K562 (cell line): ENCODE results near the gene GDF15. TPM values are rescaled to one million over a fixed set of nuclear protein-coding genes. Genes with fewer than 3 reads are reported as not detected.
A peak's percentile ranks its signal among the peaks of the same experiment; 100 is the strongest.

Experiments
- ATAC-seq: fragments of 200-7000 bp; cut with Tn5 transposase; 3 replicates; pipeline ENCODE4 v1.9.1; 2020; ENCODE audit warnings: moderate library complexity
- BruUV-seq: library from RNA; stranded (reverse); fragments of 400-500 nt; replicated peaks from 2 replicates; lab custom pipeline; 2021; lab: Mats Ljungman, UMichigan
- CTCF ChIA-PET: fragments of 300-600 bp; formaldehyde crosslinking; extraction: SDS; loops from one replicate; lab custom pipeline; 2021; ENCODE audit warnings: low intra/inter-chr PET ratio; lab: Yijun Ruan, JAX
- POLR2A ChIA-PET: fragments of 300-600, 350-650 bp; sonication (Branson Sonifier 250); formaldehyde crosslinking; extraction: SDS; loops from one replicate; lab custom pipeline; 2021; ENCODE audit warnings: antibody characterized with exemption, inconsistent platforms; lab: Yijun Ruan, JAX
- DNase-seq, 4 experiments: peaks; one replicate each; pipeline versions ENCODE4 v3.0.0 to v3.0.0-alpha.2; 2011 to 2018; ENCODE audit warnings: low spot score in 3 of 4, mixed read lengths in 3 of 4; ENCODE audit errors: extremely low read depth in 1 of 4
- FAIRE-seq: peaks from 2 replicates; lab custom pipeline; 2011; peaks lifted over from hg19 to GRCh38; lab: Jason Lieb, UNC
- H2AFZ ChIP-seq: 2 replicates; pipeline ENCODE4 v1.6.0; 2011; ENCODE audit warnings: low read depth, low read length, control low read depth, inconsistent platforms
- H3K27ac ChIP-seq: fragments of 200-600 bp; 3 replicates; pipeline ENCODE4 v1.8.0; 2011; ENCODE audit warnings: low read depth, mild to moderate bottlenecking, control low read depth, inconsistent platforms, low read length, moderate library complexity, mixed read lengths; ENCODE audit errors: extremely low read depth
- H3K27me3 ChIP-seq, 2 experiments: fragments of 300-600 bp in 1 of 2; 2 replicates in 1 of 2; 3 replicates in 1 of 2; pipeline versions ENCODE4 v1.6.0 to v1.8.0; 2011; ENCODE audit warnings: inconsistent platforms in 2 of 2, low read length in 2 of 2, mild to moderate bottlenecking in 1 of 2, mixed read lengths in 1 of 2, moderate library complexity in 1 of 2; ENCODE audit not compliant: control insufficient read depth in 2 of 2, insufficient read depth in 2 of 2
- H3K36me3 ChIP-seq: fragments of 300-600 bp; 3 replicates; pipeline ENCODE4 v1.8.0; 2011; ENCODE audit warnings: mild to moderate bottlenecking, low read length, inconsistent platforms; ENCODE audit not compliant: control insufficient read depth, insufficient read depth
- H3K4me1 ChIP-seq, 2 experiments: fragments of 200-600 bp in 1 of 2; replicated peaks in 1 of 2; 2 replicates in 1 of 2; 3 replicates in 1 of 2; pipeline versions ENCODE4 v1.5.1 to v1.8.0; 2011; ENCODE audit warnings: inconsistent platforms in 2 of 2, low read length in 2 of 2, mild to moderate bottlenecking in 1 of 2, mixed read lengths in 1 of 2, moderate library complexity in 1 of 2; ENCODE audit not compliant: control insufficient read depth in 2 of 2, insufficient read depth in 2 of 2
- H3K4me2 ChIP-seq: 2 replicates; pipeline ENCODE4 v1.6.1; 2011; ENCODE audit warnings: low read length, control low read depth, inconsistent platforms, mixed read lengths; ENCODE audit not compliant: insufficient read depth
- H3K4me3 ChIP-seq: fragments of 200-600 bp; sonication (generic), shearing (Covaris generic); 2 replicates; pipeline ENCODE4 v1.5.1; 2016; ENCODE audit warnings: control low read depth, inconsistent platforms
- H3K79me2 ChIP-seq: fragments of 200-600 bp; 3 replicates; pipeline ENCODE4 v1.8.0; 2011; ENCODE audit warnings: low read length, inconsistent platforms; ENCODE audit not compliant: control insufficient read depth, insufficient read depth
- H3K9ac ChIP-seq, 2 experiments: 2 replicates each; pipeline versions ENCODE4 v1.6.0 to v1.6.1; 2011; ENCODE audit warnings: low read depth in 2 of 2, low read length in 2 of 2, control low read depth in 1 of 2, inconsistent platforms in 1 of 2, mild to moderate bottlenecking in 1 of 2, mixed read lengths in 1 of 2; ENCODE audit not compliant: insufficient read depth in 1 of 2
- H3K9me1 ChIP-seq: one replicate; pipeline ENCODE4 v1.6.0; 2011; ENCODE audit warnings: inconsistent platforms, mild to moderate bottlenecking, low read length, moderate library complexity; ENCODE audit not compliant: control insufficient read depth, insufficient read depth
- H3K9me3 ChIP-seq: replicated peaks from 2 replicates; pipeline ENCODE4 v1.5.1; 2011; ENCODE audit warnings: low read depth, low read length, inconsistent platforms; ENCODE audit not compliant: control insufficient read depth, insufficient read depth
- H4K20me1 ChIP-seq: replicated peaks from 2 replicates; pipeline ENCODE4 v1.6.1; 2011; ENCODE audit warnings: low read length, inconsistent platforms, mixed read lengths; ENCODE audit not compliant: control insufficient read depth, insufficient read depth
- CHD4 ChIP-seq: fragments of 200-600 bp; sonication (generic); IDR thresholded peaks from 3 replicates; pipeline ENCODE4 v1.6.1; 2012; ENCODE audit warnings: low read depth, mild to moderate bottlenecking, mixed read lengths, low read length, inconsistent platforms; ENCODE audit not compliant: insufficient read depth, insufficient replicate concordance, poor library complexity, severe bottlenecking
- CREM ChIP-seq: IDR thresholded peaks from 2 replicates; pipeline ENCODE4 v1.6.1; 2014; ENCODE audit warnings: antibody characterized with exemption, low read depth
- E2F6 ChIP-seq, 2 experiments: IDR thresholded peaks; 2 replicates each; pipeline ENCODE4 v1.6.1; 2011; ENCODE audit warnings: borderline replicate concordance in 1 of 2, control low read depth in 1 of 2, low read depth in 1 of 2, low read length in 1 of 2, mild to moderate bottlenecking in 1 of 2, mixed read lengths in 1 of 2, moderate library complexity in 1 of 2; ENCODE audit not compliant: insufficient read depth in 1 of 2, insufficient read length in 1 of 2, poor library complexity in 1 of 2, severe bottlenecking in 1 of 2; ENCODE audit errors: extremely low read depth in 1 of 2
- ETS1 ChIP-seq: conservative IDR thresholded peaks from 2 replicates; pipeline ENCODE4 v1.6.1; 2011; ENCODE audit warnings: low read depth, mild to moderate bottlenecking, low read length; ENCODE audit not compliant: control insufficient read depth
- MYC ChIP-seq, 2 experiments: fragments of 250-450 bp in 1 of 2; sonication (Bioruptor Pico) in 1 of 2; IDR thresholded peaks; 2 replicates each; pipeline versions ENCODE4 v1.5.1 to v1.6.1; 2012 to 2021; ENCODE audit warnings: low read depth in 2 of 2, borderline replicate concordance in 1 of 2, improper control_type of control experiment in 1 of 2, low read length in 1 of 2, mild to moderate bottlenecking in 1 of 2, moderate library complexity in 1 of 2
- RBM25 ChIP-seq: fragments of 200-400 bp; formaldehyde crosslinking; IDR thresholded peaks from 2 replicates; pipeline ENCODE4 v1.6.1; 2018; ENCODE audit warnings: low read length, low read depth, moderate library complexity; ENCODE audit not compliant: severe bottlenecking
- SMARCA4 ChIP-seq: fragments of 450-650 bp; IDR thresholded peaks from 2 replicates; pipeline ENCODE4 v1.6.1; 2016
- SREBF1 ChIP-seq: fragments of 150-350 bp; IDR thresholded peaks from 2 replicates; pipeline ENCODE4 v1.6.1; 2014; ENCODE audit warnings: antibody characterized with exemption, low read depth, low read length, borderline replicate concordance
- TCF3 ChIP-seq: sonication (generic); formaldehyde crosslinking; IDR thresholded peaks from 2 replicates; pipeline ENCODE4 v1.4.0; 2020; ENCODE audit warnings: mild to moderate bottlenecking, missing genetic modification reagents
- ZNF316 ChIP-seq: fragments of 450-650 bp; IDR thresholded peaks from 2 replicates; pipeline ENCODE4 v1.6.1; 2016
- ZNF561 ChIP-seq: fragments of 450-650 bp; formaldehyde crosslinking; conservative IDR thresholded peaks from 2 replicates; pipeline ENCODE4 v1.4.0; 2020; ENCODE audit warnings: mild to moderate bottlenecking, moderate library complexity
- ZZZ3 ChIP-seq: fragments of 450-650 bp; IDR thresholded peaks from 2 replicates; pipeline ENCODE4 v1.6.1; 2016; ENCODE audit warnings: antibody characterized with exemption, mild to moderate bottlenecking, moderate library complexity
- WGBS: fragments of 100-300 bp; shearing (Covaris generic); methylation state at CpG from one replicate; pipeline ENCODE4 v1.1.6; 2016; ENCODE audit warnings: low coverage, mixed read lengths; ENCODE audit not compliant: insufficient coverage; ENCODE audit errors: missing lambda C conversion rate; 5-methylcytosine and 5-hydroxymethylcytosine counted together
- in situ Hi-C: fragments of 300-500 bp; cut with MboI; formaldehyde crosslinking; loops from 4 replicates; pipeline ENCODE4 v1.15.0; 2018; ENCODE audit warnings: inconsistent platforms, mixed read lengths
- intact Hi-C: fragments of 100-400 bp; cut with micrococcal nuclease; formaldehyde crosslinking; loops from 2 replicates; pipeline ENCODE4 v1.14.2; 2022
- polyA plus RNA-seq, 8 experiments: library from polyadenylated mRNA; depleted of rRNA in 4 of 8; stranded (reverse) in 5 of 8; unstranded in 3 of 8; fragments of >200 nt; fragmentation: Nextera tagmentation in 2 of 8; fragmentation: Illumina TruSeq in 1 of 8; extraction: Ambion mirVana in 2 of 8; extraction: Trizol in 1 of 8; gene quantifications; 2 replicates each; pipeline versions ENCODE4 v1.2.1 to v1.2.3, GENCODE V29; 2011 to 2014; ENCODE audit warnings: inconsistent platforms in 1 of 8, missing spikeins in 1 of 8
- total RNA-seq, 7 experiments: library from RNA; depleted of rRNA in 6 of 7; stranded (reverse); fragments of >200 nt in 6 of 7; fragmentation: Illumina TruSeq in 2 of 7; extraction: Trizol in 2 of 7; gene quantifications; 2 replicates each; pipeline versions ENCODE4 v1.2.1 to v1.2.3, GENCODE V29; 2011 to 2021; ENCODE audit warnings: low replicate concordance in 1 of 7
- TF ChIP-seq, protein P1 (sequence below): sonication (generic); formaldehyde crosslinking; IDR thresholded peaks from 2 replicates; pipeline ENCODE4 v1.8.1; 2022; ENCODE audit warnings: missing genetic modification reagents
- TF ChIP-seq, protein P2 (sequence below): fragments of 200-800 bp; sonication (Bioruptor generic); IDR thresholded peaks from 2 replicates; pipeline ENCODE4 v1.6.1; 2017; ENCODE audit warnings: missing genetic modification characterization, missing compliant biosample characterization

Gene GDF15
- total and polyA plus RNA-seq, 9 of the 15 experiments (the other 6 are each of a cell fraction or from before 2014, with no cell fraction given): 2.3 to 82.4 (median 12.5) TPM

- BruUV-seq: no TSS peak
- Histone ChIP-seq H3K36me3 (peaks cover 7% of the 10 kb centered on the region; the same call in 1 of the 3 replicates), H3K9ac (peak overlapping the region; percentile 85 to 92), H2AFZ (peak overlapping the region; percentile 58), H3K4me3 (peak overlapping the region; percentile 1; the same call in 1 of the 2 replicates), H4K20me1 (no peaks in the 10 kb centered on the region), H3K27me3 (no peaks in the 10 kb centered on the region), H3K4me2 (peak overlapping the region; percentile 89), H3K9me1 (no peaks in the 10 kb centered on the region), H3K9me3 (no peaks in the 10 kb centered on the region), H3K4me1 (peaks cover 59 to 72% of the 10 kb centered on the region in 2 experiments), H3K27ac (peak overlapping the region; percentile 97), H3K79me2 (peaks cover 6% of the 10 kb centered on the region)
- in situ Hi-C loops: no loop called here
- FAIRE-seq (peak; percentile 98), DNase-seq (peak; percentile 96 to 99 (median 96)), ATAC-seq (peak; percentile 93)
- 2% methylated on average over 17 of the region's 17 CpGs for WGBS
- CTCF ChIA-PET: no interaction called here
- intact Hi-C loops: loop anchor here (1.0 kb wide), 1 partner anchor 12 kb away; the partner anchor contains the start of gene GDF15
- POLR2A ChIA-PET: interaction anchor here (0.6 to 5.4 kb wide), 9 partner anchors 9 to 95 kb away, joined by 3 to 79 read pairs (median 4); partner anchors contain the start of genes GDF15 and JUND
- TF ChIP-seq E2F6 (IDR thresholded peaks at IDR 0.05; ENCODE audit: borderline replicate concordance in 1 of 2, extremely low read depth in 1 of 2, insufficient read depth in 1 of 2, insufficient read length in 1 of 2, low read depth in 1 of 2, low read length in 1 of 2, poor library complexity in 1 of 2, severe bottlenecking in 1 of 2) (peak; percentile 87 to 92), MYC (IDR thresholded peaks at IDR 0.05; ENCODE audit: low read depth, low read length) (peak; percentile 98), MYC (CRISPR knock-in tag; IDR thresholded peaks at IDR 0.05; ENCODE audit: borderline replicate concordance, low read depth) (peak; percentile 89), RBM25 (peak; percentile 21), ZZZ3 (0 out of 2 replicates have a peak, but pooled peaks have one; percentile 46), ETS1 (peak; percentile 98), CREM (peak; percentile 83), ZNF316 (peak; percentile 81), ZNF561 (no peak), SREBF1 (peak; percentile 75; the same call in 1 of the 2 replicates), SMARCA4 (peak; percentile 98), CHD4 (no peak), TCF3 (CRISPR knock-in tag) (peak; percentile 98)
- TF ChIP-seq, protein P1, sequence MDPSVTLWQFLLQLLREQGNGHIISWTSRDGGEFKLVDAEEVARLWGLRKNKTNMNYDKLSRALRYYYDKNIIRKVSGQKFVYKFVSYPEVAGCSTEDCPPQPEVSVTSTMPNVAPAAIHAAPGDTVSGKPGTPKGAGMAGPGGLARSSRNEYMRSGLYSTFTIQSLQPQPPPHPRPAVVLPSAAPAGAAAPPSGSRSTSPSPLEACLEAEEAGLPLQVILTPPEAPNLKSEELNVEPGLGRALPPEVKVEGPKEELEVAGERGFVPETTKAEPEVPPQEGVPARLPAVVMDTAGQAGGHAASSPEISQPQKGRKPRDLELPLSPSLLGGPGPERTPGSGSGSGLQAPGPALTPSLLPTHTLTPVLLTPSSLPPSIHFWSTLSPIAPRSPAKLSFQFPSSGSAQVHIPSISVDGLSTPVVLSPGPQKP (CRISPR knock-in tag): no peak
- TF ChIP-seq, protein P2, sequence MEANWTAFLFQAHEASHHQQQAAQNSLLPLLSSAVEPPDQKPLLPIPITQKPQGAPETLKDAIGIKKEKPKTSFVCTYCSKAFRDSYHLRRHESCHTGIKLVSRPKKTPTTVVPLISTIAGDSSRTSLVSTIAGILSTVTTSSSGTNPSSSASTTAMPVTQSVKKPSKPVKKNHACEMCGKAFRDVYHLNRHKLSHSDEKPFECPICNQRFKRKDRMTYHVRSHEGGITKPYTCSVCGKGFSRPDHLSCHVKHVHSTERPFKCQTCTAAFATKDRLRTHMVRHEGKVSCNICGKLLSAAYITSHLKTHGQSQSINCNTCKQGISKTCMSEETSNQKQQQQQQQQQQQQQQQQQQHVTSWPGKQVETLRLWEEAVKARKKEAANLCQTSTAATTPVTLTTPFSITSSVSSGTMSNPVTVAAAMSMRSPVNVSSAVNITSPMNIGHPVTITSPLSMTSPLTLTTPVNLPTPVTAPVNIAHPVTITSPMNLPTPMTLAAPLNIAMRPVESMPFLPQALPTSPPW: peak; percentile 99; the same call in 1 of the 2 replicates
Measured at GRCh38 chr19:18373892-18374629, 11.9 kb upstream of the GDF15 start.
